ENCODE measurements around the gene POLDIP2. TPM values are rescaled to one million over a fixed set of nuclear protein-coding genes. Genes with fewer than 3 reads are reported as not detected.

Gene POLDIP2
- total RNA-seq, 1 donor from 2014 or later = 79.3 TPM

GRCh38 chr17:28395426-28395825, 38.1 kb upstream of the POLDIP2 start:
- Mint-ChIP-seq H3K4me1 (ENCODE audit: unreplicated experiment) (peaks cover 11% of the 10 kb centered on the region), H3K27me3 (no peaks in the 10 kb centered on the region), H3K9me3 (no peaks in the 10 kb centered on the region), H3K36me3 (peaks cover 14% of the 10 kb centered on the region), H3K4me3 (no peak overlapping the region), H3K27ac (no peak overlapping the region)
- no peak for TF ChIP-seq CTCF (conservative IDR thresholded peaks at IDR 0.05)
- no peak for DNase-seq (ENCODE audit: extremely low spot score, unreplicated experiment)

GRCh38 chr17:28394337-28395116, 37.2 kb upstream of the POLDIP2 start:
- DNase-seq (ENCODE audit: extremely low spot score, unreplicated experiment) = no peak
- no peak for TF ChIP-seq CTCF (conservative IDR thresholded peaks at IDR 0.05)
- no peaks in the 10 kb centered on the region for H3K27me3 Mint-ChIP-seq
- no peak overlapping the region for H3K27ac Mint-ChIP-seq
- peaks cover 11% of the 10 kb centered on the region for H3K4me1 Mint-ChIP-seq (ENCODE audit: unreplicated experiment)
- H3K36me3 Mint-ChIP-seq = peaks cover 21% of the 10 kb centered on the region
- no peaks in the 10 kb centered on the region for H3K9me3 Mint-ChIP-seq
- no peak overlapping the region for H3K4me3 Mint-ChIP-seq

GRCh38 chr17:28392491-28392890, 35.2 kb upstream of the POLDIP2 start:
- no peak for DNase-seq (ENCODE audit: extremely low spot score, unreplicated experiment)

GRCh38 chr17:28391401-28391800, 34.1 kb upstream of the POLDIP2 start:
- no peak overlapping the region for H3K4me3 Mint-ChIP-seq
- no peak overlapping the region for H3K27ac Mint-ChIP-seq
- H3K36me3 Mint-ChIP-seq = peaks cover 26% of the 10 kb centered on the region
- TF ChIP-seq CTCF (conservative IDR thresholded peaks at IDR 0.05) = no peak
- DNase-seq (ENCODE audit: extremely low spot score, unreplicated experiment) = no peak
- no peaks in the 10 kb centered on the region for H3K4me1 Mint-ChIP-seq (ENCODE audit: unreplicated experiment)
- no peaks in the 10 kb centered on the region for H3K27me3 Mint-ChIP-seq
- H3K9me3 Mint-ChIP-seq = no peaks in the 10 kb centered on the region

More at GRCh38 chr17:28392491-28392890, 35.2 kb upstream of the POLDIP2 start:
- Mint-ChIP-seq H3K36me3 (peaks cover 25% of the 10 kb centered on the region), H3K27ac (no peak overlapping the region), H3K4me1 (ENCODE audit: unreplicated experiment) (no peaks in the 10 kb centered on the region), H3K9me3 (no peaks in the 10 kb centered on the region), H3K4me3 (no peak overlapping the region), H3K27me3 (no peaks in the 10 kb centered on the region)
- no peak for TF ChIP-seq CTCF (conservative IDR thresholded peaks at IDR 0.05)

DNA sequence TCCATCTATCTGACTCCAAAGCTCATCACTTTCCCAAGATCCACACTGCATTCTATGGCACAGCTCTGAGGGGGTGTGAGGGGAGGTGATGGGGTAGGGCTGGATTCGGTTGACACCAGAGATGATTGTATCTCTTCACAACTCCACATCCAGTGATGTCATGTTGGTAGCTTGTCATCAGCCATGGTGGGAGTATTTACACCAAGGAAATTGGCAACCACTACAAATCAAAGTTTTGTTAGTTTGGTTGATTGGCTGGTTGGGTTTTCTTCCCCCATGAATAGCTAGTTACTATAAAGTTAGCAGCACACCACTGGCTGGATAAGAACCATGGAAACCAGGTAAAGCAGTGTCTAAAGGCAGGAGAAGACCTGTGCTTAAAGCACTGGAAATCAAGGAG, 33.7 kb upstream of the POLDIP2 start:
- H3K9me3 Mint-ChIP-seq = no peaks in the 10 kb centered on the region
- no peaks in the 10 kb centered on the region for H3K27me3 Mint-ChIP-seq
- DNase-seq (ENCODE audit: extremely low spot score, unreplicated experiment) = no peak
- H3K4me3 Mint-ChIP-seq = no peak overlapping the region
- peaks cover 26% of the 10 kb centered on the region for H3K36me3 Mint-ChIP-seq
- no peaks in the 10 kb centered on the region for H3K4me1 Mint-ChIP-seq (ENCODE audit: unreplicated experiment)
- TF ChIP-seq CTCF (conservative IDR thresholded peaks at IDR 0.05) = no peak
- no peak overlapping the region for H3K27ac Mint-ChIP-seq
